HG02759 (cell line): ENCODE measurements around the gene KBTBD4.
"Not testable (repeated sequence)": the region's sequence is repeated elsewhere in the genome, so short reads cannot be mapped to it uniquely, and the experiment has no call there.

Source experiments
- ATAC-seq: cut with Tn5 transposase; IDR thresholded peaks from one replicate; pipeline ENCODE4 v1.9.1; 2021; ENCODE audit warnings: mild to moderate bottlenecking, moderate library complexity; ENCODE audit not compliant: unreplicated experiment

Gene KBTBD4

DNA sequence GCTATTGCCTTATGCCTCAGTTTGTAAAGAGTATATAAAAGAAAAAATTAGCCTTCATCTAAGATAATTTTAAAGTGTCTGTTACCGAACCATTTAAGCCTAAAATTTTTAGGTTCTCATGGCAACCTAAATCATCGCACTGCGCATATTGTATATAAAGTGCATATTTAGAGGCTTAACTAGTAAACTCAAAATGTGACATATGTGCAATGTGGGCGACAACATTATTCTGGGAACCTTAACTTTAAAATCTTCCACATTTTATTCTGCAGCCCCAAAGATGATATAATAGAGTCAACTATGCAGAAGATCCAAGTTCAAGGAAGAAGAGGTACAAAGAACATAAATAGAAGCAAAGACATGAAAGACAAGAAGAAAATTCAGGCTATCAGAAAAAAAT, 48.8 kb downstream of the KBTBD4 start:
- no peak for ATAC-seq

DNA sequence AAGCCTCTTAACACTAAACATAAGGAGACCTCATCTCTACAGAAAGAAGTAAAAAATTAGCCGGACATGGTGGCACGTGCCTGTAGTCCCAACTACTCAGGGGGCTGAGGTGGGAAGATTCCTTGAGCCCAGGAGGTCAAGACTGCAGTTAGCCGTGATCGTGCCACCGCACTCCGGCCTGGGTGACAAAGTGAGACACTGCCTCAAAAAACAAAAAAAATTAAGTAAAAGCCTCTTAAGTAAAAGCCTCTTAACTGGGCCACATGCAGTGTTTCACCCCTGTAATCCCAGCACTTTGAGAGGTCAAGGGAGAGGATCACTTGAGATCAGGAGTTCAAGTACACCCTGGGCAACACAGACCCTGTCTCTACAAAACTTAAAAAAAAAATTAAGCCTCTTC, 51.6 kb downstream of the KBTBD4 start:
- ATAC-seq = no peak

DNA sequence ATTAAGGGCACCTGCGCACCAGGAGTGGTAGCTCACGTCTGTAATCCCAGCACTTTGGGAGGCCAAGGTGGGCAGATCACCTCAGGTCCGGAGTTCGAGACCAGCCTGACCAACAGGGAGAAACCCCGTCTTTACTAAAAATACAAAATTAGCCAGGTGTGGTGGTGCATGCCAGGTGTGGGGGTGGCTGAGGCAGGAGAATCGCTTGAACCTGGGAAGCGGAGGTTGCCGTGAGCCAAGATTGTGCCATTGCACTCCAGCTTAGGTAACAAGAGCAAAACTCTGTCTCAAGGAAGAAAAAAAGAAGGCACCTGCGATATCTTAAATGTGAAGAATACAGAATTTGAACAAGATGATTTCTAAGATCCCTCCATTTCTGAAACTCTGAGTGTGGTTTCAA, 52.7 kb downstream of the KBTBD4 start:
- not testable (repeated sequence) for ATAC-seq

GRCh38 chr11:47524291-47524874, 54.4 kb downstream of the KBTBD4 start:
- ATAC-seq = peak; percentile 33

GRCh38 chr11:47523490-47524225, 55.1 kb downstream of the KBTBD4 start:
- peak; percentile 60 for ATAC-seq
